ENCODE measurements around the gene VIPAS39. TPM values are rescaled to one million over a fixed set of nuclear protein-coding genes. Genes with fewer than 3 reads are reported as not detected.

VIPAS39 gene
- total and polyA plus RNA-seq, 2 of the 4 experiments (the other 2 are of a cell fraction): 19.0 to 43.0 TPM

DNA sequence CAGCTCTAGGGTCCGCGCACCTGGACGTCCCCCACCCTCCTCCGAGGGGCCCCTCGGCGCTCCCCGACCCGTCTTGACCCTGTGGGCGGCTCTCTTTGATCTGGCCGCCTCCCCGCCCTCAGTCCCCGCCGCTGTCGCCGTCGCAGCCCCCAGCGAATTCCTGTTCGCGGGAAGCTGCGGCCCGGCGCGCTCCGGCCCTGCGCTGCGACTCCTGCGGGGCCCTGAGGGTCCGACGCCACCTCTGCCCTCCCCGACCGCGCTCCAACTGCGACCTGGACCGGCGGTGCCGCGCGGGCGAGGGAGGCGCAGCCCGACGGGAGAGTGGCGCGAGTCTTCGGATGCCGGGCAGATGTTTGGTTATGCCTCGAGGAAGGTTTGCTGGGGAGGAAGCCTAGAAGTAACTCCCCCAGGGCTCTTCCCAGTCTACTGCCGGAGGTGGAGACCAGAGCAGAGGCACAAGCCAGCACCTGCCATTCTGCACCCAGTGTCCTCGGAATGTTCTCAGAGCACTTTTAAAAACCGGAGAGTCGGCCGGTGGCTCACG is 41.7 kb upstream of the VIPAS39 start:
- ChIA-PET CTCF (interaction anchor here (1.1 kb wide), 1 partner anchor 8 kb away, joined by 3 read pairs; no protein-coding TSS in a partner anchor), POLR2A (ENCODE audit: unreplicated experiment) (no interaction called here)
- Histone ChIP-seq H3K9me1 (ENCODE audit: insufficient read depth, low read length) (no peaks in the 10 kb centered on the region), H4K91ac (ENCODE audit: insufficient read depth, low read depth, low read length) (no peak overlapping the region), H2AK9ac (replicated peaks; ENCODE audit: low read depth, low read length, poor library complexity) (peak overlapping the region; percentile 61), H4K20me1 (ENCODE audit: insufficient read depth, low read length) (no peaks in the 10 kb centered on the region), H2BK120ac (ENCODE audit: low read depth, low read length) (no peak overlapping the region), H2AK5ac (ENCODE audit: low read depth, low read length) (no peak overlapping the region), H3K27ac (ENCODE audit: insufficient read depth, low read length) (no peak overlapping the region), H4K8ac (ENCODE audit: low read depth in 2 of 2, low read length in 2 of 2) (no peak overlapping the region), H3K14ac (replicated peaks; ENCODE audit: low read depth, low read length) (no peak overlapping the region), H4K5ac (ENCODE audit: low read depth, low read length) (no peak overlapping the region), H2BK15ac (ENCODE audit: low read depth, low read length) (no peak overlapping the region), H3K27me3 (ENCODE audit: control insufficient read depth, insufficient read depth, low read length) (peaks cover 27% of the 10 kb centered on the region), H3K4me1 (ENCODE audit: control insufficient read depth, insufficient read depth, low read length) (no peaks in the 10 kb centered on the region), H3K18ac (ENCODE audit: low read depth, low read length) (no peak overlapping the region), H3K79me1 (ENCODE audit: low read depth in 1 of 2, low read length in 2 of 2) (no peaks in the 10 kb centered on the region), H3K23ac (ENCODE audit: low read depth, low read length) (no peak overlapping the region), H3K4ac (ENCODE audit: low read depth, low read length) (no peak overlapping the region), H3K4me3 (ENCODE audit: insufficient read depth, low read depth, low read length) (peak overlapping the region; percentile 41), H3K56ac (ENCODE audit: extremely low read depth, insufficient read depth, low read length) (no peak overlapping the region), H3K9me3 (ENCODE audit: control insufficient read depth, insufficient read depth, low read length) (no peaks in the 10 kb centered on the region), H2BK20ac (ENCODE audit: low read depth, low read length) (no peak overlapping the region), H2BK5ac (ENCODE audit: low read depth, low read length, poor library complexity, severe bottlenecking) (no peak overlapping the region), H3K36me3 (ENCODE audit: control insufficient read depth, insufficient read depth, low read length) (no peaks in the 10 kb centered on the region), H3K9ac (ENCODE audit: low read depth, low read length) (no peak overlapping the region), H3K4me2 (ENCODE audit: low read depth, low read length) (peak overlapping the region; percentile 74), H2AFZ (replicated peaks; ENCODE audit: low read length, poor library complexity) (peak overlapping the region; percentile 79)
- no TSS peak for BruUV-seq (replicated peaks)
- TF ChIP-seq MAFK (IDR thresholded peaks at IDR 0.05; ENCODE audit: low read depth, low read length) (no peak), NFE2L2 (IDR thresholded peaks at IDR 0.05; ENCODE audit: low read depth, low read length) (no peak), RCOR1 (IDR thresholded peaks at IDR 0.05; ENCODE audit: insufficient replicate concordance, low read length) (no peak), CHD1 (IDR thresholded peaks at IDR 0.05; ENCODE audit: low read depth, low read length) (no peak), SMC3 (IDR thresholded peaks at IDR 0.05; ENCODE audit: low read depth, low read length) (no peak), RFX5 (IDR thresholded peaks at IDR 0.05; ENCODE audit: low read depth, low read length) (no peak), FOS (IDR thresholded peaks at IDR 0.05; ENCODE audit: low read depth, low read length) (no peak), POLR2A (IDR thresholded peaks at IDR 0.05; ENCODE audit: low read depth, low read length) (no peak)
- TF ChIP-seq, protein P1, sequence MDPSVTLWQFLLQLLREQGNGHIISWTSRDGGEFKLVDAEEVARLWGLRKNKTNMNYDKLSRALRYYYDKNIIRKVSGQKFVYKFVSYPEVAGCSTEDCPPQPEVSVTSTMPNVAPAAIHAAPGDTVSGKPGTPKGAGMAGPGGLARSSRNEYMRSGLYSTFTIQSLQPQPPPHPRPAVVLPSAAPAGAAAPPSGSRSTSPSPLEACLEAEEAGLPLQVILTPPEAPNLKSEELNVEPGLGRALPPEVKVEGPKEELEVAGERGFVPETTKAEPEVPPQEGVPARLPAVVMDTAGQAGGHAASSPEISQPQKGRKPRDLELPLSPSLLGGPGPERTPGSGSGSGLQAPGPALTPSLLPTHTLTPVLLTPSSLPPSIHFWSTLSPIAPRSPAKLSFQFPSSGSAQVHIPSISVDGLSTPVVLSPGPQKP (IDR thresholded peaks at IDR 0.05; ENCODE audit: borderline replicate concordance, low read depth, low read length): no peak
- TF ChIP-seq, protein P2, sequence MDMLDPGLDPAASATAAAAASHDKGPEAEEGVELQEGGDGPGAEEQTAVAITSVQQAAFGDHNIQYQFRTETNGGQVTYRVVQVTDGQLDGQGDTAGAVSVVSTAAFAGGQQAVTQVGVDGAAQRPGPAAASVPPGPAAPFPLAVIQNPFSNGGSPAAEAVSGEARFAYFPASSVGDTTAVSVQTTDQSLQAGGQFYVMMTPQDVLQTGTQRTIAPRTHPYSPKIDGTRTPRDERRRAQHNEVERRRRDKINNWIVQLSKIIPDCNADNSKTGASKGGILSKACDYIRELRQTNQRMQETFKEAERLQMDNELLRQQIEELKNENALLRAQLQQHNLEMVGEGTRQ (IDR thresholded peaks at IDR 0.05; ENCODE audit: low read depth, low read length): no peak
- ATAC-seq (ENCODE audit: low read depth) (peak; percentile 42), DNase-seq (no peak)
- intact Hi-C loops (cut with micrococcal nuclease) (no loop called here), dilution Hi-C loops (cut with HindIII; ENCODE audit: low sequenced_read_pairs, unreplicated experiment) (no loop called here), in situ Hi-C loops (cut with MboI; ENCODE audit: low sequenced_read_pairs) (no loop called here)
- 19% methylated on average over 8 of the region's 53 CpGs; no CpG with 5 or more reads in 1 of the 2 experiments for WGBS, 2 experiments (ENCODE audit: extremely low coverage in 2 of 2, insufficient read length in 1 of 2)
